HG02885 (cell line): ENCODE data around the gene CUX1.
"Not testable (repeated sequence)": the region's sequence is repeated elsewhere in the genome, so short reads cannot be mapped to it uniquely, and the experiment has no call there.

Source experiments
- ATAC-seq: cut with Tn5 transposase; IDR thresholded peaks from one replicate; pipeline ENCODE4 v1.9.1; 2021; ENCODE audit warnings: mild to moderate bottlenecking; ENCODE audit not compliant: unreplicated experiment, poor library complexity

The CUX1 gene

DNA sequence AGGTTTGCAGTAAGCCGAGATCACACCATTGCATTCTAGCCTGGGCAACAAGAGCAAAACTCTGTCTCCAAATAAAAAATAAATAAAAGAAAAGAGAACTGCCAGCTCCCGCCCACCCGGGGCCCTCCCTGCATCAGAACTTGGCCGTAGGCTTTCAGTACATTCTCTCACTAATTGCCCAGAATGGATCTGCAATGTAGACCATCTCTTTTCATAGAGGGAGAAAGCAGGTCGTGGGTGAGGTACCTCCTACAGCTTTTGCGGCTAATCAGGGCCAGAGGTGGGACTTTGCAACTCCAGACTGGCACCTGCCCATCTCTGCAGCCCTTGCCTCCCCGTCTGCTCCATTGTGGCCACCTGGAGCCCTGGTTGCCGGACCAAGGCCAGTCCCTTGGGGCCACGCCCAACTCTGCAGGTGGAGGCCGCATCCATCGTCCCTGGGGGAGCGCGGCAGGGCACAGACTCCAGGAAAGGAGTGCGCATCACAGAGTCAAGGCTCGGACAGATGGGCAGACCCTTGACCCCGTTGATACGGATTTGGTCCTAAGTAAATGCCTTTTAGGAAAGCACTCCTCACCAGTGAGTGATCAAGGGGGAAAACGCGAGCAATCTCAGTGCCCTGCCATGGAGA is 290.2 kb downstream of the CUX1 start:
- ATAC-seq: no peak

DNA sequence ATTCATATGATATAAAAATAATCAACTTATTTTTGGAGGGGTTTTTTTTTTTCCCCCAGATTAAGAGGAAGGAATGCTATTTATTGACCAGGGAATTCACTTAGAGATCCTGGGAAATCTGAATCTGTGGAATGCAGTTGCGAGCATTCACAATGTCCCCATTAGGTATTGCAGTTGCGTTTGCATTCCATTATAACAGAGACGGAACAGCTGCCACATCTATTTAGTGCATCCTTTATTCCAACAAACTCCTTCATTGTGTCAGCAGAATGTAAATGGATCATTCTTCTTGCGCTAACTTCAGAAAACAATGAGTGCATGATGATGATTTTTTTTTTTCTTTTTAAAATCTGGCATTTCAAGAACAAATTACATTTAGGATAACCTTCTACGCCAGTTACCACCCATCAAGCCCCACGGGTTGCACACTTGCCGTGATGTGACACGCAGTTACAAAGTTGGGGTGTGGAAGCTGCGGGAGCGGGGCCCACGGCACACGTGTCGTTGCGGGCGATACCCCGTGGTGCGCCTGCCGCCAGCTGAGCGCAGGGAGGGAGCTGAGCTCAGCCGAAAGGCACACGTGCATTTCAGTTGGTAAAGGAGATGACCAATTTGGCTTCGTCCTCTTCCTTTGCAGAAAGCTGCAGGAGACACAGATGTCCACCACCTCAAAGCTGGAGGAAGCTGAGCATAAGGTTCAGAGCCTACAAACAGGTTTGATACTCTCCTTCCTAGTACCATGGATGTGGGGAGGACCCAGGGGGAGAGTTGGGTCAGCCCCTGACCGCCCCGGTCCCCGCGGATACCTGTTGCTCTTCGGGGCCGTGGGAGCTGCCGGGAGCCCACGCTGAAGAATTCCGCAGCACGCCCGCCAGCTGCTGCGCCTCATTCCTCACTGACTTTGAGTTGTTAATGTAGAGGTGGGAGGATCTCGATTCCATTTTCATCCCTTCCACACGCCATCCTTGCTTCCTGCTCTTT is 293.9 kb downstream of the CUX1 start:
- no peak for ATAC-seq

DNA sequence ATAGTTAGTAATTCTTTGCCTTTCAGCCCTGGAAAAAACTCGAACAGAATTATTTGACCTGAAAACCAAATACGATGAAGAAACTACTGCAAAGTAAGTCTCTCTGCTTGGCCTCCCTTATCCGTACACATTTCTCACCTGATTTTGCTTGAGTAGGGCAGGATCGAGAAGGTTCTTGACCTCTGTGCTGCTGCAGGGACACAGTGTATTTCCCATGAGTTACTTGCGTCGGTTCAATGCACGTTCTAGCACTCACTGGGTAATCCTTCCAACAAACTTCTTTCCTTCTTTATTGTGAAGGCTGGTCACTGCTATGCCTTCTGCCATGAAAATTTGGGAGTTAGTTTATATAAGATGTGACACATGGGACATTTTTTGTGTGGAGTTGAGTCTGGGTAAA is 297.8 kb downstream of the CUX1 start:
- ATAC-seq: no peak

DNA sequence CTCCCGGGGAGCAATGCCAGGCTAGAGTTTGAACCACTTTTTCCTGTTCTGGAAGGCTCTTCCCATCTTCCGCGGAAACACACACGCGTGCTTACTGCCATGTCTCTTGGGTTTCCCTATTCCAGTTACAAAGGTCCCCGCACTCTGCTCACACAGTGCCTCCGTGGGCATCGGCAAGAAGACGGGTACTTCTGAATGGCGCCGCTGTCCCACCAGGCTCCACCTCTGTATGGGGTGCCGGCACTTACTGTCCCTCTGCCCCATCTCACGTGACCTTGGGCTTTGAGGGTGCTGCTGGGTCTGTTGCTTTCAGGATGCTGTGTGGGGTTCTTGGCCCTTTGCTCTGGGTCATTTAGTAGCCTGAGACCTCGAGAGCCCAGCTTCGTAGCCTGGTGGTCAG is 298.5 kb downstream of the CUX1 start:
- ATAC-seq: no peak

DNA sequence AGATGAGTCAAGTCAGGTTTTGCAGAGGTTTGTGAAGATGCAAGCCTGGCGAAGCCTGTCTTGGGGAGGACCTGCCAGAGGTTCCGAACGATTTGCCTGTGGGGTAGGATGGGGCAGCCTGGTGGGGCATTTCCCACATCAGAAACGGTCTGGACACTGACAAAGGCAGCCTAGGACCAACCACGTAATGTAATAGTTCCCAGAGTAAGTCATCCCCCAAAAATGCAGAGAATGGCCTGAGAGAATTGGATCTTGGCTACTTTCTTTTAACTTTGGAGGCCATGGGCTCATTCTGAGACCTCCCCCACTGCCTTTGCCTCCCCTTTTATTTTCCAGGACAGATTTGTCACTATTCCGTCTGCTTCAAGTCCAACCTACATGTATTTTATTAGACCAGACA is 300.3 kb downstream of the CUX1 start:
- no peak for ATAC-seq

DNA sequence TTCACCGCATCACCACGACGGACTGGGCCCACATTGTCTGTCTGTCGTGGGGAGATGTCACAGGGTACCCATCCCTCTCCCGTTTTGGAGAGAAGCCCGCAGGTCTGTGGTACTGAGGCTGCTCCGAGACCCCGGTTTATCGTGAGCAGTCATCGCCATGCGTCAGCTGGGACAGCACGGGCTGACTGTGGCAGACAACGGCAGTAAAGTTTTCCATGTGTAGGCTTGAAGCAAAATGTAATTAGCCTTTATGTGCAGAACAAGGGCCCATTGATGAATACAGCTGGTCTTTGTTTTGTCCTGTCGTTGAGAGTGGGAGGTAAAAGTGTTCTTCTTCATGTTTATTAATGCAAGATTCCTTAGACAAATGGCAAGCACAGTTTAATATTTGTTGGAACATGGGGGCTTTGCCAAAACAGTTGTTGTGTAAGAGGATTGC is 301.8 kb downstream of the CUX1 start:
- ATAC-seq: no peak

DNA sequence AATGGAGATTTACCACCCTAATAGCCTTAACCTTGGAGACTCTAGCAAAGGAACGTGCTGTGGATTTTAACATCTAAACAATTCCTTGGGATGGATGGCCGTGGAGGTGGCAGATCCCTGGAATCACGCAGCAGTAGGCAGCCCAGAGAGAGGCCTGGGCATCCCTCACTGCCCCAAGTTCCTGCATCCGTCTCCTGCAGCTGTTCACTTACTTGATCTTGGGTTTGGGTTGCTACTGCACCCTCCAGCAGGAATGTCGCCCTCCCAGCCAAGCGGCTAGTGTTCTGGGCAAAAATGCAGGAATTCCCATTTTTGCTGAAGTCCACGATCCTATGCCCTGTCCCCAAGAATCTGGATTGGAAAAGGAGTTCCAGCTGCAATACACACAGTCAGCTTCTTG is 302.5 kb downstream of the CUX1 start:
- no peak for ATAC-seq

DNA sequence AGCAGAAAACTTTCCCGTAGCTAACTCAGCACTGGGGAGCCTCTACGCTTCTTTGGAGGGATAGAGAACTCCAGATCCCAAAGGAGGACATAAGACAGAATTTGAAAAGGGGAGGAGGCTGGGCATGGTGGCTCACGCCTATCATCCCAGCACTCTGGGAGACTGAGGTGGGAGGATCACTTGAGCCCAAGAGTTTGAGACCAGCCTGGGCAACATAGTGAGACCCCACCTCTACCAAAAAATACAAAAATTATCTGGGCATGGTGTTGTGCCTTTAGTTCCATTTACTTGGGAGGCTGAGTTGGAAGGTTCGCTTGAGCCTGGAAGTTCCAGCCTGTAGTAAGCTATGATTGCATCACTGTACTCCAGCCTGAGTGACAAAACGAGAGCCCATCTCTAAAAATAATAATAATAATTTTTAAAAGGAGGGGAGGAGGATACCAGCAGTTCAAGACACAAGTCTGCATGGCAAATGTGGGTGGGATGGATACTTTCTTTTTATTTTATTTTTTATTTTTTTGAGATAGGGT is 303.3 kb downstream of the CUX1 start:
- ATAC-seq: no peak

DNA sequence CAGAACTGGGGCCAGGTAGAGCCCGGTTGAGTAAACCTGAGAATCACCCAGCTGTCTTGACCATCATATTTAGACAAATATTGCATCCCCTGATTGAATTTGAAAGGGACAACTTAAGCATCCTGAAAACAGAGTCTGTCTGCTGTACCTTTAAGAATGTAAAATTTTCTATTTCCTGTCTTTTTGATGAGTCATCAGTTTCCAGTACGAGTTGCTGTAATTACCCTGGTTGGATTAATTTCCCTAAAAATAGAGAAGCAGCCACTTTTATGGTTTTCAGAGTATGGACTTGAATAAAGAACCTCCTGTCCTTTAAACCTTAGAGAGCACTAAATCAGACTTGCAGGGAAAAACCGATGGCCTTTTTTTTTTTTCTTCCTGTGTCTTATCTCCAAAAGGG is 304.6 kb downstream of the CUX1 start:
- no peak for ATAC-seq

DNA sequence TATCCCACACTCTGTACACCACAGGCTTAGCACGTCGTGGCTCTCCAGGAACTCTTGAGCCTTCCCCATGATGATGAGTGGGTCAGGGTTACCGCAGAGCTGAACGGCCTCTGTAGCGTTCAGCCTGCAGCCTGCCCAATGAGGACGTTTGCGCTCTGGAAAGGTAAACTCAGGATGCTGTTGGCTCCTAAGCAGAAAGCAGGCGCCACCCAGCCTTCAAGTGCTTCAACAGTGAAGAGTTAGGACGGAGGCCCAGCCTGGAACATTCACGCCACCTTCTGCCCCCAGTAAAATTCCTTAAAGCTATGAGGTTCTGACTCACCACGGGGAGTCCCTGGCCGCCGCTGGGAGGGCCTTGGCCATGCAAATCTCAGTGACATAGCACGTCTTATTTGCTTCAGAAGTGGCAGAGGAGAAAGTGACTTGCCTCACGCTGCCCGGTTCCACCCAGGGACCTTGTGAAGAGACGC is 307.7 kb downstream of the CUX1 start:
- peak; percentile 45 for ATAC-seq

DNA sequence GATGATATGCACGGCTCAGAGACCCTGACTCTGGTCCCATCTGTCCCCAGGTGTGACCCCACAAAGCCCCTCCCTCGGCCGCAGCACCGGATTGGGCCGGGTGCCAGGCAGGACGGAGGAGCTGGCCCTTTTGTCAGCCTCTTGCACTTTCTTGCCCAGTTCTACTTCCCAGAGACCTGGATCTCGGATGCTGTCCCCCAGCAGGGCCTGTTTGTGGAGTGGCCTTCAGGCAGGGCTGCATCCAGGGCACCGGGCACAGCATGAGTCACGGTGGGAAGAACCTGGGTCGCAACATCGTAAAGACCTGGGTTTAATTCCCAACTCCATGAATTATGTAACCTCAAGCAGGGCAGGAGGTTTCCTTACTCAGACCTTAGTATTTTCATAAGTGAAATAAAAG is 310.9 kb downstream of the CUX1 start:
- ATAC-seq: no peak

DNA sequence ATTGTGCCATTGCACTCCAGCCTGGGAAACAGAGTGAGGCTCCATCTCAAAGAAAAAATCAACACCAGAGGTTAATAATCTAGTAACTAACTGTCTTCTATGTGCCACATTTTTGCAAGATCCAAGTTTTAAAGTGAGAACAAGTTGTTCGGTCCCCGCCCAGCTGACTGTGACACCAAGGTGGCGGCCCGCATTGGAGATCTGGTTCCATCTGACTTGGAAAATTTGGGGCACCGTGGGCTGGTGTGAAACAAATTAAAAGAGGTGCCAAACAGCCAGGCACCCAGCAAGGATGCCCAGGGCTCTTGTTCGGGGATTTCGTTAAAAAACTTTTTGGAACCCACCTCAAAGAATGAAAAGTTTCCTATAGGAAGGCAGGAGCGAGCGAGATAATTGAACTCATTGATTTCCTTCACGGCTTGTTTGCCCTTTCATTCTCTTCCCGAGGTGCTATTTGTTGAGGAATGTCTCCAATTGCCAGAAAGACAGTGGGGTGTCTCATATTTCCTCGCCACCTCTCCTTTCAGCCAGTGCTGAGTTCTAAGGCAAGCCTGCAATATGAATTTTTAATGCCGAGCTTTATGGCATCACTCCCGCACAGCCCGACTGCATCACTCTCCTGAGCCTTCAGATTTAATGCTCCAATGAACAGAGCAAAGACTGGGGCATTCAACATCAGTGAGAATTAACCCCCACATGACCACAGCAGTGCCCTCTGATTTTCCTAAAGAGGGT is 312.4 kb downstream of the CUX1 start:
- no peak for ATAC-seq

DNA sequence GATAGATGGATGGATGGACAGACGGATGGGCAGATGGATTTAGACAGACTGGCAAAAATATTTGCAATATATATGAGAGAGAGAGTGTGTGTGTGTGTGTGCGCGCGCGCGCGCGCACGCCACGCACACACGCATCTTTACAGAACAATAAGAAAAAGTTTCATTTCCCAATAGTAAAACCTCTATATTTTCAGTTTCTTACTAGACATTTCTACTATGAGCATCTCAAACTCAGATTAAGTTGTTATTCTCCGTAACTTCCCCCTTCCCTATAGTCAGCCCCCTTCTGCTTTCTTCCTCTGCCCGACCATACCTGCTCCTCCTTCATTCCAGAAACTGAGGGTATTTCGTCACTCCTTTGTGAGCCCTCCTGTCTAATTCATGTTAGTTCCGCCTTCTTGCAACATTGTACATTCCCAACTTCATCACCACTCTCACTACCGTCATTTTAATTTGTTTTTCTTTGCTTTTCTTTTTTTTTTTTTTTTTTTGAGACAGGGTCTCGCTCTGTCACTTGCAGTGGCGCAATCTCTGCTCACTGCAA is 314.9 kb downstream of the CUX1 start:
- ATAC-seq: no peak

DNA sequence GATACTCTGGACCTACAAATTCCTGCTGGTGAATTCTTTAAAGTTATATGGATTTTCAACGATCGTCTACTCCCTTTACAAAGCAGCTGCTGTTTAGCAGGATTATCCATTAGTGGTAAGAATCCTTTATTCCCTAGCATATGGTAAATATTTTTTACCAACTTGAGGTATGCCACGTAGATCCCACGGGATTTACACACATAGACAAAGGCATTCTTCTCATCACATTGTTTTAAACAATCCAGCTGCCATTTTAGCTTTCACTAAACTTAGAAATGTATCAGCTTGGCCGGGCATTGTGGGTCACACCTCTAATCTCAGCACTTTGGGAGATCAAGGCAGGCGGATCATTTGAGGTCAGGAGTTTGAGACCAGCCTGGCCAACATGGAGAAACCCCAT is 321.2 kb downstream of the CUX1 start:
- no peak for ATAC-seq

DNA sequence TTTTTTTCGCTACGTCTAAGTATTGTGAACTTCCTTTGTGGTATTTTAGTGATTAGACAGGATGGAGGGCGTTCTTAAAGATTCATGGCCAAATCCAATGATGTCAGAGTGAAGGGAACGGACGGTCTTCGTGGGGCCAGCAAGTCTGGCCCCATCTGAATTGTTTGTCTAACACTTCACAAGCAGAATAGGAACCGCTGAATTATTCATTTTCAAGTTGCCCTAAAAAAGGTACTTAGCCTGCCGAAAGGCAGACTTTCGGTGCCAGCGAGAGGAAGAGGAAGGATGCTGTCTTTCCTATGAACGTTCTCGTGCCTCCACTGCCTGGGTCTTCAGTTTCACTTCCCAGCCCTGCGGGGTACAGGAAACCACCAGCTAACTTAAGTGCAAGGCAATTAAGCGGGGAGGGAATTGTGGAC is 323.5 kb downstream of the CUX1 start:
- no peak for ATAC-seq

DNA sequence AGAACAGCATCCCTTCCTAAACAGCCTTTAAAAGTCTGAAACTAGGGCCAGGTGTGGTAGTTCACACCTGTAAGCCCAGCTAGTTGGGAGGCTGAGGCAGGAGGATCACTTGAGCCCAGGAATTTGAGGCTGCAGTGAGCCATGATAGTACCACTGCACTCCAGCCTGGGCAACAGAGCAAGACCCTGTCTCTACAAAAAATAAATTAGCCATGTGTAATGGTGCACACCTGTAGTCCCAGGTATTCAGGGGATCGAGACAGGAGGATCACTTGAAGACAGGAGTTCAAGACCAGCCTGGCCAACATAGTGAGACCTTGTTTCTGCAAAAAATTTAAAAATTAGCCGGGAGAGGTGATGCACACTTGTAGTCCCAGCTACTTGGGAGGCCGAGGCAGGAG is 325.0 kb downstream of the CUX1 start:
- not testable (repeated sequence) for ATAC-seq

DNA sequence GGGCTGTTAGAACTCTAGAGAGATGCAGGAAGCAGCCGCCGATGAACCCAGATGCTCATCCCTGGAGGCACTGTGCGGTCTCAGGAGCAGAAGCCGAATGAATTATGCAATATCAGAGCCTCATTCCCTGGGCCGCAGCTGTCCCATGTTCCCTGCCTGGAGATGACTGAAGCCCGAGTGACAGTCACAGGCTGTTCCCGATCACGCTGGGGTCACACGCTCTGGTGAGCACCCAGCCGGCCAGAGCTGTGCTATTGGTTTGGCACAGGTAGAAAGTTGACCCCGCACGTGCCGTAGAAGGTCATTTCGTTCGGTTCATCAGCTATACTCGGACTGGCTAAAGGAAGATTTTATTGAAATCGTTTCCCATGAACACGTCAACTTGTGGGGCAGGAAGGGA is 328.7 kb downstream of the CUX1 start:
- no peak for ATAC-seq

DNA sequence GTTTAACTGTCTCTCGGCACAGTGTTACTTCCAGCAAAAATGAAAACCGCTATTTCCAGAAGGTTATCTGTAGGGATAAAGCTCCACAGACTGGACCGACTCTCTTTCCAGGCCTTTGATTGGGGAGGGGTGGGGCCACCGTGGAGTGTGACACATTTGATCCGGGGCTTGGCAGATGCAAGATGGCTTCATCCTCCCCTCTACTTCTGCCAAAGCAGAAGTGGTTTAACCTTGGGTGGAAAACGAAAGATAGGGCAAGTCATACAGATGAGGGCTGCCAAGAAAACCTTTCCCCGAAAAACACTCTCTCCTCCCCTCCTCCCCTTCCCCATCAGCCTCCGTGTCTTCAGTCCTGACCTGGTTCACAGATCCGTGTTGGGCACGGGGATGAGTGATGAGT is 329.6 kb downstream of the CUX1 start:
- no peak for ATAC-seq

DNA sequence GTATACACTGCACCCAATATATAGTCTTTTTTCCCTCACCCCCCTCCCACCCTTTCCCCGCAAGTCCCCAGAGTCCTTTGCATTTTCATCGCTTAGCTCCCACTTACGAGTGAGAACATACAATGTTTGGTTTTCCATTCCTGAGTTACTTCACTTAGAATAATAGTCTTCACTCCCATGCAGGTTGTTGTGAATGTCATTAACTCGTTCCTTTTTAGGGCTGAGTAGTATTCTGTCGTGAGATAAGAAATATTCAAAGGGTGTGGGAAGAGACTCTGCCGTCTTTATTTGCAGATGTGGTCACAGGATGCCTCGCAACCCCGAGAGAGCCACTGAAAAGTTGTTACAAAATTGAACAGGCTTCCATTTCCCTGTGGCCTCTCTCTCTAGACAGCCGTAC is 331.4 kb downstream of the CUX1 start:
- ATAC-seq: no peak

DNA sequence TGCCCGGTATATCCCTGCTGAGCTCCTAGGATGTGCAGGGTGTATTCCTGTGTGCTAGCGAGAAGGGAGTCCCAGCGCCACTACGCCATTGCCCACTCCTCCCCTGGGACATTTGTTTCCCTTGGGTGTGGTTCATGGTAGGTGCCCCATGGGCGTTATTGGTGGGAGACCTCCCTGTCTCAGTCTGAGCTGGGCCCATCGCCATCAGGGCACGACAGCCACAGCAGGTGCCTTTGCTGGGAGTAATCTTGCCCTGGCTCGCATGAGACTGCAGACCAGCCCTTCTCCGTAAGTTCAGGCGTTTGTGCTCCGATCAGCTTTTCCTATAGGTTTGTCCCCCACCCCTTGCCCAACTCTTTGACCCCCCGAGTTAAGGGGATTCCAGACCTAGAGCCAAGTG is 332.0 kb downstream of the CUX1 start:
- no peak for ATAC-seq
